IMR-90 (cell line): Measurements from ENCODE around the gene SLC12A8.

Source experiments
- RFX5 ChIP-seq: IDR thresholded peaks from 2 replicates; pipeline ENCODE4 v1.8.0; 2012; ENCODE audit warnings: low read depth, mild to moderate bottlenecking, low read length, moderate library complexity
- TF ChIP-seq, protein P1 (sequence below): conservative IDR thresholded peaks from 2 replicates; pipeline ENCODE4 v1.5.1; 2012; ENCODE audit warnings: mild to moderate bottlenecking, low read depth, low read length, improper control_type of control experiment

DNA sequence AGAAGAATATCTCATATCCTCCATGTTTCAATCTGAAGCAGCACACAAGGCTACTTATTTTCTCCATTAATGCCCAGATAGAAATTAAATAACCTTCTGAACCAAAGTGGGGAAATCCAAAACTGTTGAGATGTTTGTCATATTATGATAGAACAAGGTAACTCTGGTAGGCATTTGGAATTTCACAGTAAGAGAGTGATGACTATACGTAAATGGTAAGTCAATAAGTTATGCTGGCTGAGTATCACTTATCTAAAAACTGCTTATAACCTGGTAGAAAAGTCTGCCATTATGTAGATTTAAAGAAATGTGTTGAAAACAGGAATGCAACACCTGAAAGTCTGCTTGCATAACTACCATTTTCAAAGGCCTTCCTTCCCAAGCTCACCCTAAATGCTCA, 17.2 kb upstream of the SLC12A8 start:
- no peak for TF ChIP-seq RFX5
- TF ChIP-seq, protein P1, sequence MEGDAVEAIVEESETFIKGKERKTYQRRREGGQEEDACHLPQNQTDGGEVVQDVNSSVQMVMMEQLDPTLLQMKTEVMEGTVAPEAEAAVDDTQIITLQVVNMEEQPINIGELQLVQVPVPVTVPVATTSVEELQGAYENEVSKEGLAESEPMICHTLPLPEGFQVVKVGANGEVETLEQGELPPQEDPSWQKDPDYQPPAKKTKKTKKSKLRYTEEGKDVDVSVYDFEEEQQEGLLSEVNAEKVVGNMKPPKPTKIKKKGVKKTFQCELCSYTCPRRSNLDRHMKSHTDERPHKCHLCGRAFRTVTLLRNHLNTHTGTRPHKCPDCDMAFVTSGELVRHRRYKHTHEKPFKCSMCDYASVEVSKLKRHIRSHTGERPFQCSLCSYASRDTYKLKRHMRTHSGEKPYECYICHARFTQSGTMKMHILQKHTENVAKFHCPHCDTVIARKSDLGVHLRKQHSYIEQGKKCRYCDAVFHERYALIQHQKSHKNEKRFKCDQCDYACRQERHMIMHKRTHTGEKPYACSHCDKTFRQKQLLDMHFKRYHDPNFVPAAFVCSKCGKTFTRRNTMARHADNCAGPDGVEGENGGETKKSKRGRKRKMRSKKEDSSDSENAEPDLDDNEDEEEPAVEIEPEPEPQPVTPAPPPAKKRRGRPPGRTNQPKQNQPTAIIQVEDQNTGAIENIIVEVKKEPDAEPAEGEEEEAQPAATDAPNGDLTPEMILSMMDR, result no peak
